ENCODE results near the gene LRRTM4. TPM values are rescaled to one million over a fixed set of nuclear protein-coding genes. Genes with fewer than 3 reads are reported as not detected.

Gene LRRTM4
- under 1 TPM in 1 of 2 donors, not detected in 1; 0.24 TPM for total RNA-seq

- TF ChIP-seq CTCF (IDR thresholded peaks at IDR 0.05), result no peak
- Histone ChIP-seq H3K36me3 (no peaks in the 10 kb centered on the region), H3K27ac (no peak within 1 kb of the TSS), H3K4me1 (no peaks in the 10 kb centered on the region), H3K9me3 (no peaks in the 10 kb centered on the region), H3K4me3 (peak within 1 kb of the TSS in 1 of 2 donors; percentile 3), H3K27me3 (no peaks in the 10 kb centered on the region)
- DNase-seq (ENCODE audit: low spot score), result no peak
These were observed at the start of gene LRRTM4 for GRCh38 chr2:77521931-77522470. Gene LRRTM4, minus strand, starts transcription at chr2:77522376.

DNA sequence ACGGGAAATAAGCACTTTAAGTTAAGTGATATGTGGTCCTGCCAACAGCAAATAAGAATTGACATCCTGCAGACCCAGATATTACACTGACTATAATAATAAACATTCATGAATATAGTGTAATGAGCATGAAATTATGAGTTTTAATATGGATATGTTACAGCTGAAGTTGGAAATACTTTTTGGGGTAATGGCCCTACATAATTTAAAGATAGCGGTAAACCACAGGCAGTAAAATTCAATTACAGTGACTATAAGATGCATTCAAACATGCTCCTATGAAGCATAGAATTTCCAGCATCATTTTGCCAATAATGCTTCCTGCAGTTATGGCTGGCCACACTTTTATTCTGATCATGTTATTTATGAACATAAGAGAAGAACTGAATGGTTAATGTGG is 49.4 kb upstream of the LRRTM4 start:
- H3K36me3 ChIP-seq, result no peaks in the 10 kb centered on the region
- H3K4me3 ChIP-seq, result no peak overlapping the region
- H3K4me1 ChIP-seq, result no peaks in the 10 kb centered on the region
- no peak for TF ChIP-seq CTCF (IDR thresholded peaks at IDR 0.05)
- no peak overlapping the region for H3K27ac ChIP-seq
- no peaks in the 10 kb centered on the region for H3K9me3 ChIP-seq
- no peak for DNase-seq (ENCODE audit: low spot score)
- H3K27me3 ChIP-seq, result no peaks in the 10 kb centered on the region

- no peaks in the 10 kb centered on the region for H3K36me3 ChIP-seq
- H3K4me3 ChIP-seq, result no peak overlapping the region
- no peaks in the 10 kb centered on the region for H3K27me3 ChIP-seq
- H3K27ac ChIP-seq, result no peak overlapping the region
- no peaks in the 10 kb centered on the region for H3K4me1 ChIP-seq
- H3K9me3 ChIP-seq, result no peaks in the 10 kb centered on the region
- TF ChIP-seq CTCF (IDR thresholded peaks at IDR 0.05), result no peak
- no peak for DNase-seq (ENCODE audit: low spot score)
These were observed 45.5 kb upstream of the LRRTM4 start for GRCh38 chr2:77567723-77568122.

DNA sequence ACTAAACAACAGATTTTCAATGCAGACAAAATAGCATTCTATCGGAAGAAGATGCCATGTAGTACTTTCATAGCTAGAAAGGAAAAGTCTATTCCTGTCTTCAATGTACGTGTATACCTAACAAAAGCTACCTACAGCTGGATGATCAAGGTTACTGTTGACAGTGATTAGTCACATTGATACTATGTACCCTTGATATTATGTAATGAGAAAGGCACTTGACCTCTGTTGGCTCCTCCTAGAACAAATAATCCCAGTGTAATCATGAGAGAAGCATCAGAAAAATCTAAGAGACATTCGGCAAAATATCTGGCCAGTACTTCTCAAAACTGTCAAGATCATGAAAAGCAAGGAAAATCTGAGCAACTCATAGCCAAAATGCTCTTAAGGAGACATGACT is 44.4 kb upstream of the LRRTM4 start:
- TF ChIP-seq CTCF (IDR thresholded peaks at IDR 0.05), result no peak
- Histone ChIP-seq H3K9me3 (no peaks in the 10 kb centered on the region), H3K4me3 (no peak overlapping the region), H3K27me3 (no peaks in the 10 kb centered on the region), H3K36me3 (no peaks in the 10 kb centered on the region), H3K4me1 (no peaks in the 10 kb centered on the region), H3K27ac (no peak overlapping the region)
- DNase-seq (ENCODE audit: low spot score), result no peak

DNA sequence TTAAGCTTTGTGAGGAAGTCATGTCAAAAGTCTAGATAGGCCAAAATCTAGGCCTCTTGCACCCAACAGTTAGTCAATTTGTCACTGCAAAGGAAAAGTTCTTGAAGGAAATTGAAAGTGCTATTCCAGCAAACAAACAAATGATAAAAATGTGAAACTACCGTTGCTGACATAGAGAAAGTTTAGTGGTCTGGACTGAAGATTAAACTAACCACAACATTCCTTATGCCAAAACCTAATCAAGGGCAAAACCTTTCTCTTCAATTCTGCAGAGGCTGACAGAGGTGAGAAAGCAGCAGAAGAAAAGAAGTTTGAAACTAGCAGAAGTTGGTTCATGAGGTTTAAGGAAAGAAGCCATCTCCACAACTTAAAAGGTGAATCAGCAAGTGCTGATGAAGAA is 44.0 kb upstream of the LRRTM4 start:
- Histone ChIP-seq H3K4me3 (no peak overlapping the region), H3K4me1 (no peaks in the 10 kb centered on the region), H3K9me3 (no peaks in the 10 kb centered on the region), H3K27me3 (no peaks in the 10 kb centered on the region), H3K27ac (no peak overlapping the region), H3K36me3 (no peaks in the 10 kb centered on the region)
- TF ChIP-seq CTCF (IDR thresholded peaks at IDR 0.05), result no peak
- no peak for DNase-seq (ENCODE audit: low spot score)

GRCh38 chr2:77552956-77553355 is 30.8 kb upstream of the LRRTM4 start:
- Histone ChIP-seq H3K27ac (no peak overlapping the region), H3K4me3 (no peak overlapping the region), H3K4me1 (no peaks in the 10 kb centered on the region), H3K9me3 (no peaks in the 10 kb centered on the region), H3K36me3 (no peaks in the 10 kb centered on the region), H3K27me3 (no peaks in the 10 kb centered on the region)
- TF ChIP-seq CTCF (IDR thresholded peaks at IDR 0.05), result no peak
- DNase-seq (ENCODE audit: low spot score), result no peak

Data from right atrium auricular region (tissue), 2 donors.